HG03354 (cell line): ENCODE results near the gene PRAMEF6.
"Not testable (repeated sequence)": the region's sequence is repeated elsewhere in the genome, so short reads cannot be mapped to it uniquely, and the experiment has no call there.

Experiments used
- ATAC-seq: cut with Tn5 transposase; IDR thresholded peaks from one replicate; pipeline ENCODE4 v1.9.1; 2021; ENCODE audit warnings: mild to moderate bottlenecking; ENCODE audit not compliant: unreplicated experiment, poor library complexity, severe bottlenecking

The PRAMEF6 gene

DNA sequence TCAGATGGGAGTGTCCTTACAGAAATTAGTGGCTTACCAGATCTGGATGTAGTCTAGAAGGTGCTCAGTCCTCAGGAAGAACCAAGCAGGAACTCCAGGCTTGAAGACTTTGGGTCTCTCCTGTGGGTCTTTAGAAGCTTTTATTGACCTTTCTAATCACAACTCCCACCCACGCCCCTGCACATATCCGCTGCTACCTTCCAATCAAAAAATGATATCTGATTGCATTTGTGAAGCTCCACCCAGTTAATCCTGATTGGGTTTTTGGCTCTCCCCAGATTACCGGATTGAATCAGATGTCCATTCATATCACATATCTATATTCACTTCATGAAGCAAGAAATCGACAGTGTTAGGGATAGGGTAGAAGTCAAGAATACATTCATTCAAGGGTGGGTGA lies at the start of gene PRAMEF6:
PRAMEF6 (minus strand) TSS at position 101 of the 400 bp plus-strand sequence. CDS start 5,062 bp downstream, outside the sequence.
- not testable (repeated sequence) for ATAC-seq

DNA sequence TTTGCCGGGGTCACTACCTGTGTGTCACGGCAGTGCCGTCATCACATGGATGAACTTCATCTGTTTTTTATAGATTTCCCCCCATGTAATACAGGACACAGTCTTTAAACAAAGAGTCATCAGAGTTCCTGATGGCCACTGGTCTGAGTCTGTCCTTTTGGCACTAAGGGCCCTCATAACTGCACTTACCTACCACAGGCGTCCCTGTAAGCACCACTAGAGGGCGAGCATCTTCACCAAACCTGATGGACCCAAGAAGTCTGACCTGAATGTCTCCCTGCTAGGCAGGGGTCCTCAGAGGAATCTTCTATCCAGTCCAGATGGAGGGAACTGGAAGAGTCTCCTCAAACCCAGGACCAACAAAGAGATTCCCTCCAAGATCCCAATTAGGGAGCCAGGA lies 23.0 kb downstream of the PRAMEF6 start:
- ATAC-seq: not testable (repeated sequence)

DNA sequence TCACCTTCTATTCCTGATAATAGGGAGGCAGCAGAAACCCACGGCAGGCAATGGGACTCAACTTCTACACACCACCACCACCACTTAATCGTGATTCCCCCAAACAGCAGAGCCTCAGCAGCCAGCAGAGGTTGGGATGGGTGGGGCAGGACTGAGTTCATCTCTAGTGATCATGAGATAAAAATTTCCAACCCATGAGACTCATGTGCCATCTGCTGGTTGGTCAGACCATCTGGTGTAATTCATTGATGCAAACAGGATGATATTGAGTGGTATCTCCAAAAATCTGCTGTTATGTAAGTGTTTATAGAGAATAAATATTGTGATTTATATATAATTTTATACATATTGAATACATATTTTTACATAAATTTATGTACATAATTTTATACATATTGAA lies 25.6 kb downstream of the PRAMEF6 start:
- ATAC-seq: not testable (repeated sequence)

DNA sequence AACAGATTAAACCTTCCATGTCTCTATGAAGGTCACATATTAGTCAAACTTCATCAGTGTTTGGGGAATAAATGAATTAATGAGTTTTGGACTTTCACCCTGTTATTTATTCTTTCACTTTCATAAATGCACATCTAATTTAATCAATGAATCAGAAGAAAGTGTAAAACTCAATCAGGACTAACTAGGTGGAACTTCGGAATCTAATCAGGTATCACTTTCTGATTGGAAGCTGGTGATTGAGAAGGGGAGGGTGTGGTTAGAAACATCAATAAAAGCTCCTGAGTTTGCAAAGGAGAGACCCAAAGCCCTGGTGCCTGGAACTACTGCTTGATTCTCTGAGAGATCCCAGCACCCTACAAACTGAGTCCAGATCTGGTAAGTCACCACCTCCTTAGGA lies 31.1 kb downstream of the PRAMEF6 start, which contains the start of gene PRAMEF7:
PRAMEF7 (plus strand) TSS at position 301 of the 400 bp plus-strand sequence. CDS start 1,083 bp downstream, outside the sequence.
- not testable (repeated sequence) for ATAC-seq

DNA sequence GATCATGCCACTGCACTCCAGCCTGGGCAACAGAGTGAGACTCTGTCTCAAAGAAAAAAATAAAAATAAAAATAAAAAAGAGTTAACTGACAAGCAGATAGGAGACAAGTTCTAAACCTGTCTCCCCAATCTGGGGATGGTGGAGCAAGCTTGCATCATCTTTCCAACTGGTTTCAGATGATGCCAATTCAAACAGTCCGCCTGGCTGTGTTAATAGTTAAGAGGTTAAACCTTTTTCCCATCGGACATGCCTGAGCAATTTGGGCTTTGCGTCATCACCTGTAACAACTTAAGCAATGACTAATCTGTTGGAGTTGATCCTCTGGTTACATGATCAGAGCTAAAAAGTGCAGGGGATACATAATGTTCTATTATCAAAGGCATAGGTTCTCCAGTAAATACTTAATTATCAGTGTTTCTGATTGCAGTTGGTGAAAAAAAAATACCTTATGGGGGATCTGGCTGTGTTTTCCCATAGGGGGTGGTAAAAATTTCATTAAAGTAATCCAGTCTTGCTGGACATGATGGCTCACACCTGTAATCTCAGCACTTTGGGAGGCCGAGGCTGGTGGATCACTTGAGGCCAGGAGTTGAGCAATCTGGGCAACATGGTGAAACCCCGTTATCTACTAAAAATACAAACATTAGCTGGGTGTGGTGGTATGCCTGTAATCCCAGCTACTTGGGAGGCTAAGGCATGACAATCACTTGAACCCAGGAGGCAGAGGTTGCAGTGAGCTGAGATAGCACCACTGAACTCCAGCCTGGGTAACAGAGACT lies 43.4 kb downstream of the PRAMEF6 start:
- ATAC-seq: not testable (repeated sequence)

DNA sequence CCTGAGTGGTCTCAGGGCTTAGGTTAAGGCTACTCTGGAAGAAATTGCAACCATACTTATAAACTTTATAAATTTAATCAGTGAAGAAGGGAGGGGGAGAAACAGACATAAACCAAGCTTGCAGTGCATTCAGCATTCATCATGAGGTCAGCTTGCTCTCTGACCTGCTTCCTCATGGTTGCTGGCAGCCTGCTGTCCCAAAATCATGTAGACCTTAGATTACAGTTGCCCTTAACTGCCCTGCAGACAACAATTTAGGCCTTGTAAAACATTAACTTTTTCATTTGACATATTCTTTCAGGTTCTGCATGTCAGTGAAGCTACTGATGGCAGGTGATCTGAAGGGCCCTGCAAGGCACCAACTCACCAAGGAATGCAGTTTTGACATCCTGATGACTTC lies 48.2 kb downstream of the PRAMEF6 start:
- ATAC-seq: not testable (repeated sequence)

DNA sequence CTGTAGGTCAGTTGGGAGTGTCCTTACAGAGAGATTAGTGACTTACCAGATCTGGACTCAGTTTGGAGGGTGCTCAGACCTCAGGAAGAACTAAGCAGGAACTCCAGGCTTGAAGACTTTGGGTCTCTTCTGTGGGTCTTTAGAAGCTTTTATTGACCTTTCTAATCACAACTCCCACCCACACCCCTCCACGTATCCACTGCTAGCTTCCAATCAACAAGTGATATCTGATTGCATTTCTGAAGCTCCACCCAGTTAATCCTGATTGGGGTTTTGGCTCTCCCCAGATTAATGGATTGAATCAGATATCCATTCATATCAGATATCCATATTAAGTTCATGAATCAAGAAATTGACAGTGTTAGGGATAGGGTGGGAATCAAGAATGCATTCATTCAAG lies 49.2 kb downstream of the PRAMEF6 start, which contains the start of gene PRAMEF10:
PRAMEF10 (minus strand) TSS at position 101 of the 400 bp plus-strand sequence. CDS start 2,423 bp downstream, outside the sequence.
- not testable (repeated sequence) for ATAC-seq
